Aorta (tissue), 5 donors: ENCODE measurements around the gene PPFIA4. TPM values are rescaled to one million over a fixed set of nuclear protein-coding genes. Genes with fewer than 3 reads are reported as not detected.
A peak's percentile ranks its signal among the peaks of the same experiment; 100 is the strongest.

ENCODE experiments used
- ATAC-seq: fragments of 200-7000 bp; cut with Tn5 transposase; one replicate; pipeline ENCODE4 v1.9.1; 2022; ENCODE audit warnings: moderate library complexity; ENCODE audit not compliant: low FRiP score
- DNase-seq, 2 donors: peaks; one replicate each; pipeline ENCODE4 v3.0.0-alpha.2; 2020
- H3K27ac ChIP-seq, 2 donors: one replicate each; pipeline ENCODE4 v1.5.1; 2013; ENCODE audit warnings: low read length in 2 of 2, mild to moderate bottlenecking in 2 of 2, moderate library complexity in 2 of 2, control low read depth in 1 of 2, inconsistent platforms in 1 of 2, low read depth in 1 of 2
- H3K27me3 ChIP-seq, 2 donors: one replicate each; pipeline ENCODE4 v1.6.1; 2013; ENCODE audit warnings: control low read depth in 1 of 2, low read length in 1 of 2, mild to moderate bottlenecking in 1 of 2, moderate library complexity in 1 of 2; ENCODE audit not compliant: insufficient read depth in 2 of 2, control insufficient read depth in 1 of 2
- H3K36me3 ChIP-seq, 2 donors: one replicate each; pipeline ENCODE4 v1.6.1; 2013; ENCODE audit warnings: control low read depth in 1 of 2, low read length in 1 of 2, mild to moderate bottlenecking in 1 of 2; ENCODE audit not compliant: insufficient read depth in 2 of 2, control insufficient read depth in 1 of 2
- H3K4me1 ChIP-seq, 2 donors: one replicate each; pipeline ENCODE4 v1.6.1; 2013; ENCODE audit warnings: low read length in 2 of 2, control low read depth in 1 of 2, mild to moderate bottlenecking in 1 of 2, moderate library complexity in 1 of 2; ENCODE audit not compliant: insufficient read depth in 2 of 2, control insufficient read depth in 1 of 2
- H3K4me3 ChIP-seq, 2 donors: one replicate each; pipeline ENCODE4 v1.5.1; 2013; ENCODE audit warnings: low read length in 2 of 2, control low read depth in 1 of 2, mild to moderate bottlenecking in 1 of 2
- H3K9me3 ChIP-seq: one replicate; pipeline ENCODE4 v1.6.1; 2013; ENCODE audit warnings: mild to moderate bottlenecking, low read length; ENCODE audit not compliant: control insufficient read depth
- WGBS, 2 donors: extraction: QIAGEN DNeasy Blood & Tissue Kit; methylation state at CpG; one replicate each; pipeline ENCODE4 v1.1.7; 2013; 5-methylcytosine and 5-hydroxymethylcytosine counted together
- intact Hi-C, 2 donors: fragments of 100-400 bp; cut with DNase I; formaldehyde crosslinking; loops; one replicate each; pipeline versions ENCODE4 v1.14.2 to v1.15.0; 2022
- polyA plus RNA-seq, 2 donors: library from polyadenylated mRNA; stranded (reverse); fragments of 200-250 nt; gene quantifications; one replicate each; pipeline ENCODE4 v1.2.3, GENCODE V29; 2013
- total RNA-seq, 2 donors: library from RNA; stranded (reverse); fragmentation: NEBNext Ultra II Directional; extraction: Animal tissue kit (Norgen Biotek cat#: 25700); gene quantifications; one replicate each; pipeline ENCODE4 v1.2.1, GENCODE V29; 2021
- donor health status: healthy with polysubstance abuse.
- donor health status: Bipolar disorder and iron deficiency.
- donor health status: DM: no; HTN: no; CAD: no.
- donor health status: DM: no; HTN: no; CAD: no.
- donor health status: DM: yes; HTN: yes; CAD: no.

The PPFIA4 gene
- total and polyA plus RNA-seq, 4 donors: 3.3 to 22.7 (median 13.0) TPM

DNA sequence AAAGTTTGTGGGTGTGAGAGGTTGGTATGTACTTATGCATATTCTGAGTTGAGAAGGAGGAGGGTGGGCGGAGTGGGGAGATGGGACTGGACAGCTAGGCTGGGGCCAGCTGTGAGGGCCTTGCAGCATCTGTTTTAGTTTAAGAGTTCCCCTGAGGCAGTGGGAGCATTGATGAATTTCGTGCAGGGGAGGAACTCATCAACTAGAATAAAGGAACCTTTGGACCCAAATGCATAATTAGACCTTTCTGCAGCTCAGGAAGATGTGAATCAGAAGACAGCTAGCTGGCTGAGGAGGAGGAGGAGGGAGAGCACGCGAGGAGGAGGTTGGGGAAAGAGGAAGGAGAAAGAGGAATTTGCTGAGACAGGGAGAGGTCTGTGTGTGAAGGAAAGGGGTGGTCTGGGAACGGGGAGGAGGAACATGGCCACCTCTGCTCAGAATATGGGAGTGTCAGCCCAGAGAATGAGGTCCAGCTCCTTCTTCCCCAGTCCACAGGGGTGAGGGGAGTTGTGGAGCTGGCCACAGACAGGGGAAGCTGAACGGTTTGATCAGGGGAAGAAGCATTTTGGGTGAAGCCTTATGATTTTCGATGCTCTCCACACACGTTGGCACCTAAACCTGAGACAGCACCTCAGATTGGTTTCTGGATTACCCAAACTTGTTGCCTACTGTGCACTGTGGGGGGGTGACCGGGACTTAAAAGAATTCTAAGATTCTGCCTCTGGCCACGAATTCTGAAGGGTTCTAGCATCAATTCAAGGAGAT, 31.8 kb downstream of the PPFIA4 start:
- intact Hi-C loops: no loop called here
- H3K4me1 ChIP-seq: no peaks in the 10 kb centered on the region
- WGBS, 2 donors: 66 to 67% methylated on average over 9 to 10 of the region's 10 CpGs

DNA sequence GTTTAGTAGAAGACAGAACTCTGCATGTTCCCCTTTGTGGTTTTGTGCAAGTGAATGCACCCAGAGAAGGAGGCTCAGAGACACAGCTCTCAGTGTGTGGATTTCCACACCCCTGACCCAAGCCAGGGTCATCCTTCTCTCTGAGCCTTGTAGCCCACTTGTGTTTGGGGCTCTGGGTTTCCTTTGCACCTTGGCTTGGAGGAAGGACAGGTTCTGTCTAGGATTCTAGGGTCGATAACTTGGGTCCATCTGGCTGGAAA, 32.3 kb downstream of the PPFIA4 start:
- WGBS, 2 donors: 85 to 96% methylated on average over 1 of the region's 1 CpG
- Histone ChIP-seq H3K9me3 (no peaks in the 10 kb centered on the region), H3K4me1 (no peaks in the 10 kb centered on the region), H3K4me3 (no peak overlapping the region), H3K36me3 (no peaks in the 10 kb centered on the region), H3K27ac (no peak overlapping the region), H3K27me3 (no peaks in the 10 kb centered on the region)
- no peak for DNase-seq
- no peak for ATAC-seq
- intact Hi-C loops: no loop called here

More for the DNA sequence above, 31.8 kb downstream of the PPFIA4 start:
- DNase-seq (no peak), ATAC-seq (no peak)
- no peaks in the 10 kb centered on the region for H3K36me3 ChIP-seq
- no peaks in the 10 kb centered on the region for H3K27me3 ChIP-seq
- H3K4me3 ChIP-seq: no peak overlapping the region
- H3K9me3 ChIP-seq: no peaks in the 10 kb centered on the region
- H3K27ac ChIP-seq: no peak overlapping the region

DNA sequence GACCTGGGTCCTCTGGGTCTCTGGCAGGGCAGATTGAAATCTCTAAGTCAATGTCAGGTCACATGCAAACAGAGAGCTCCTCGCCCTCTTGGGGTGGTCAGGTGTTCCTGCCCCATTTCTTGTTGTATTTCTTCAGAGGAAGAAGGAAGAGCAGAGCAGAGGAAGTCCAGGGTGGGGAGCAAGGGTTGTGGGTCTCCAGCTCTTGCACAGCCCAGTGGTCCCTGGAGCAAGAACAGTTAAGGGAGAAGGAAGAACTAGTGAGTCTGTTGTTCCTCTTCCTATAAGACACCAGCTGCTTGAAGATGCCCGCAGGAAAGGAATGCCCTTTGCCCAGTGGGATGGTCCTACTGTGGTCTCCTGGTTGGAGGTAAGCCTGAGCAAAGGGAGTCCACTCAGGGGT, 33.2 kb downstream of the PPFIA4 start:
- Histone ChIP-seq H3K27me3 (no peaks in the 10 kb centered on the region), H3K4me3 (no peak overlapping the region), H3K4me1 (no peaks in the 10 kb centered on the region), H3K9me3 (no peaks in the 10 kb centered on the region), H3K27ac (no peak overlapping the region), H3K36me3 (no peaks in the 10 kb centered on the region)
- DNase-seq (no peak), ATAC-seq (no peak)
- 83 to 100% methylated on average over 2 of the region's 2 CpGs for WGBS, 2 donors
- intact Hi-C loops: no loop called here

DNA sequence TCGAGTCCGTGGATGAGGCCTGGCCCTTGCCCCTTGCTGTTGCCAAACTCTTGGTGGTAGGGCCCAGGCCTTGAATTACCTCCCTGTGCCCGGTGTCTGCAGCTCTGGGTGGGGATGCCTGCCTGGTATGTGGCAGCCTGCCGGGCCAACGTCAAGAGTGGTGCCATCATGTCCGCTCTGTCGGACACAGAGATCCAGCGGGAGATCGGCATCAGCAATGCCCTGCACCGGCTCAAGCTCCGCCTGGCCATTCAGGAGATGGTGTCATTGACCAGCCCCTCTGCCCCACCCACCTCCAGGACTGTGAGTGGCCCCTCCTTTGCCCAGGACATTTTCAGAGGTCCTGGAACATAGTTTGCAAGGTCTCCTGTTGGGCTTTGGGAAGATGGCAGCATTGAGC, 33.8 kb downstream of the PPFIA4 start:
- no peaks in the 10 kb centered on the region for H3K36me3 ChIP-seq
- H3K4me3 ChIP-seq: no peak overlapping the region
- DNase-seq (no peak), ATAC-seq (no peak)
- no peaks in the 10 kb centered on the region for H3K9me3 ChIP-seq
- 96 to 97% methylated on average over 11 of the region's 11 CpGs for WGBS, 2 donors
- H3K4me1 ChIP-seq: no peaks in the 10 kb centered on the region
- intact Hi-C loops: no loop called here
- H3K27ac ChIP-seq: no peak overlapping the region
- no peaks in the 10 kb centered on the region for H3K27me3 ChIP-seq

DNA sequence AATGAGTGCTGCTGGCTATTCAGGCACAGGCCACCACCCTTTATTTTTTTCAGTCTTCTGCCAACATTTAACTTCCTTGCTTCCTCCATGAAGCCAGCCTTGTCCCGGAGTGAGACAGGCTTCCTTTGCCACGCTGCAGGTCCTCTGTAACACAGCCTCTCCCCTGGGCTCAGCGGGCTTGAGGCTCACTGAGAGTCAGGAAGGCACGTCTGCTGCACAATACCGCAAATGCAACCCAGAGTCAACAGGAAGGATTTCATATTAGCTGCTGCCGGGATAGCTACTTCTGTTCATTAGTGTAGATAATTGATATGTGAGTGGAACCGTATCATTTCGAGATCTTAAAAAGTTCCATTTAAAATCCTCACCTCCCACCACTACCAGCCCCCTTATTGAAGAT, 37.0 kb downstream of the PPFIA4 start:
- DNase-seq: no peak
- H3K36me3 ChIP-seq: no peaks in the 10 kb centered on the region
- H3K4me3 ChIP-seq: no peak overlapping the region
- H3K9me3 ChIP-seq: no peaks in the 10 kb centered on the region
- intact Hi-C loops: no loop called here
- no peak overlapping the region for H3K27ac ChIP-seq
- ATAC-seq: no peak
- 91 to 92% methylated on average over 8 of the region's 8 CpGs for WGBS, 2 donors
- no peaks in the 10 kb centered on the region for H3K27me3 ChIP-seq
- H3K4me1 ChIP-seq: no peaks in the 10 kb centered on the region

DNA sequence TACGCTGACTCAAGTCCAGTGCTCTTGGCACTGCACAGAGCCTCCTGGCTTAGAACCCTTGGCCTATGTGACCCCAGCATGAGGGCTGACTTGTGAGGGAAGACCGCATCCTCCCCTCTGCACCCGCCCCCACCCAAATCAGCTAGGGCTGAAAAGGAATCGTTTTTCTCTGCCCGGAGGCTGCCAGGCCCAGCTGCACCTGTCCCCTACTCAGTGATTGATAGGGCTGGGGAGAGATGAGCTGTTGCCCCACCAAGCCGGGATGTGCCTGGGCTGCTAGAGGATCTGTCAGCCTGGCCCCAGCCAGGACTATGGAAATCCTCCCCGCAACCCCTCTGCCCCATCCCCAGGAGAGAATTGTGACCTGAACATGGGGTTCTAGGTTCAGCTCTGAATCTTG, 38.9 kb downstream of the PPFIA4 start:
- no peak overlapping the region for H3K27ac ChIP-seq
- H3K9me3 ChIP-seq: no peaks in the 10 kb centered on the region
- DNase-seq (no peak), ATAC-seq (no peak)
- 88 to 91% methylated on average over 7 of the region's 7 CpGs for WGBS, 2 donors
- H3K4me3 ChIP-seq: no peak overlapping the region
- H3K4me1 ChIP-seq: peaks cover 0 to 4% of the 10 kb centered on the region in 2 donors
- intact Hi-C loops: no loop called here
- no peaks in the 10 kb centered on the region for H3K27me3 ChIP-seq
- H3K36me3 ChIP-seq: no peaks in the 10 kb centered on the region

DNA sequence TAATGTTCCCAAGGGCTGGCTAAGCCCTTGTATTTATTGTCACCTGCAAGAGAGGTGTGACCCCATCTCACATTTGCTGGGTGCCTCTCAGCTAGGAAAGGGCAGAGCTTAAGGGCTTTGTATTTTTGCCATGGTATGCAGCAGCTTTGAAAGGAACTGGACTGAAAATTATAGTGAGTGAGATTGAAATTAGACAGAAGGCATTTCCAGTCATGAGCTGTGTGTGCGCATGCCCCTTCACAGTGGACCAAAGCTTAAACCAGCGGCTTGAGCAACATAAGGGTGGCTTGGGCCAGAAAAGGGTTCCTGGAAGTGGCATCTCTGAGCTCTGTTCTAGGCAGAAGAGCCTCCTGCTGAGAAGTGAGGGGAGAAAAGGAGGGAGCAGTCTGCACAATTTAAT, 39.7 kb downstream of the PPFIA4 start:
- no peak for DNase-seq
- Histone ChIP-seq H3K27ac (no peak overlapping the region), H3K9me3 (no peaks in the 10 kb centered on the region), H3K36me3 (no peaks in the 10 kb centered on the region), H3K27me3 (no peaks in the 10 kb centered on the region), H3K4me3 (no peak overlapping the region), H3K4me1 (peaks cover 0 to 4% of the 10 kb centered on the region in 2 donors)
- WGBS, 2 donors: 73 to 100% methylated on average over 2 of the region's 2 CpGs
- intact Hi-C loops: no loop called here
- ATAC-seq: no peak

DNA sequence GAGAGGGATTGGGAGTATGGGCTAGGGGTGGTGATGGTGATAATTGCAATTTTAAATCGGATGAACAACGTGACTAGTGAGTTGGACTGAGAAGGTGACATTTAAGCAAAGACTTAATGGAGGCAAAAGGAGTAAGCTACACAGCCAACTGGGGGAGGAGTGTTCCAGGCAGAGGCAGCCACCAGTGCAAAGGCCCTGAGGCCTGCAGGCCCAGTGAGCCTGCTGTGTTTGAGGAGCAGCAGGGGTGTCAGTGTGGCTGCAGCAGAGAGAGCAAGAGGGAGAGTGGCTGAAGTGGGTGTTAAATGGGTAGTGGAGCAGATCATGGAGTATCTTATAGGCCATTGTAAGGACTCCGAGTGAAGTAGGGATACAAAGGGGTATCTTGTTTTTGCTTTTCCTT, 40.7 kb downstream of the PPFIA4 start:
- no peaks in the 10 kb centered on the region for H3K9me3 ChIP-seq
- no peaks in the 10 kb centered on the region for H3K27me3 ChIP-seq
- H3K36me3 ChIP-seq: no peaks in the 10 kb centered on the region
- peaks cover 0 to 4% of the 10 kb centered on the region in 2 donors for H3K4me1 ChIP-seq
- 96 to 97% methylated on average over 3 of the region's 3 CpGs for WGBS, 2 donors
- no peak for DNase-seq
- no peak for ATAC-seq
- no peak overlapping the region for H3K4me3 ChIP-seq
- H3K27ac ChIP-seq: no peak overlapping the region
- intact Hi-C loops: no loop called here

DNA sequence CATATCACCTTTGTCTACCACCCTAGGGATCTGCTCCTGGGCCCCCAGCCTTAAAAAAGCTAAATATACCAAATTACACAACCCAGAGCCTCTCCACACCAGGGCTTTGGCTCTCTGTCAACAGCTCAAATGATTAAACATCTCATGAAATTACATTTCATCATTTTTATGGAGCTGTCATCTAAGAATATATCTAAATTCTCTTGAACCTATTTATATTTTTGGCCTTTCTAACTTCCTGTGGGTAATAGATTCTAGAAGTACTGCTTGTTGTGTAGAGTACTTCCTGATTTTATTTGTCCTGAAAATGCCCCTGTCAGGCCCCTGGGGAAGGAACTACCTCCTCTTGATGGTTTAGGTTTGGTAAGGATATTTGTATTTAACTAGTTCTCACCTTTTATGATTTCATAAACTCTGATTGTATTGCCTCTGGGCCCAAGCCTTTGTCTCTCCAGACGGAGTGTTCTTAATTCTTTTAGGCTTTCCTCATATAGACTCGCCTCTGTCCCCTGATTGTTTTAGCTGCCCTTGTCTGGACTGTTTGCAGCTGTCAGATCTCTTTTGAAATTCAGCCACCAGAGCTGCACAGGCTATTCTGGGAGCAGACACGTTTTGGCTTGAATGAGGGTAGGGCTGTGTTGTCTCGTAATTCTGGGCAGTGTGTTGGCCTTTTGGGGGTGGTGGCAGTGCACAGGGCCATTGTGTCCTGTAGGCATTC, 42.9 kb downstream of the PPFIA4 start:
- 1 to 8% methylated on average over 4 of the region's 4 CpGs for WGBS, 2 donors
- ATAC-seq (peak; percentile 60), DNase-seq (peak in 1 of 2 donors; percentile 61)
- Histone ChIP-seq H3K27me3 (no peaks in the 10 kb centered on the region), H3K4me3 (no peak overlapping the region), H3K27ac (peak overlapping the region in 1 of 2 donors; percentile 31), H3K9me3 (no peaks in the 10 kb centered on the region), H3K36me3 (peaks cover 0 to 1% of the 10 kb centered on the region in 2 donors), H3K4me1 (peaks cover 0 to 4% of the 10 kb centered on the region in 2 donors)
- intact Hi-C loops: no loop called here
